A673 (cell line): ENCODE measurements around the gene DNAJC10. TPM values are rescaled to one million over a fixed set of nuclear protein-coding genes. Genes with fewer than 3 reads are reported as not detected.
"Not testable (repeated sequence)": the region's sequence is repeated elsewhere in the genome, so short reads cannot be mapped to it uniquely, and the experiment has no call there.

Source experiments
- BruUV-seq: library from RNA; stranded (reverse); fragments of 400-500 nt; replicated peaks from 2 replicates; lab custom pipeline; 2021; lab: Mats Ljungman, UMichigan
- CTCF ChIA-PET: fragments of 300-600 bp; sonication (Branson Sonifier 250); formaldehyde crosslinking; loops from one replicate; lab custom pipeline; 2022; ENCODE audit warnings: antibody characterized with exemption; lab: Charles Lee
- POLR2A ChIA-PET: fragments of 300-600 bp; sonication (Branson Sonifier 250); formaldehyde crosslinking; loops from one replicate; lab custom pipeline; 2022; ENCODE audit warnings: antibody characterized with exemption; ENCODE audit not compliant: low non-redundant PET; lab: Charles Lee
- DNase-seq: peaks from one replicate; pipeline ENCODE4 v3.0.0-alpha.2; 2015; ENCODE audit warnings: low spot score
- H3K27ac ChIP-seq: fragments of 200-600 bp; sonication (generic); 2 replicates; pipeline ENCODE4 v1.5.1; 2016; ENCODE audit warnings: mixed run types, low read depth, mild to moderate bottlenecking, mixed read lengths, antibody characterized with exemption, low read length; ENCODE audit not compliant: poor library complexity, severe bottlenecking
- H3K27me3 ChIP-seq: fragments of 200-600 bp; sonication (generic); replicated peaks from 2 replicates; pipeline ENCODE4 v1.6.1; 2017; ENCODE audit warnings: mixed run types, low read depth, mild to moderate bottlenecking, mixed read lengths, antibody characterized with exemption, low read length; ENCODE audit not compliant: insufficient read depth, poor library complexity
- H3K36me3 ChIP-seq: fragments of 200-600 bp; sonication (generic); 2 replicates; pipeline ENCODE4 v1.6.1; 2016; ENCODE audit warnings: mixed run types, mild to moderate bottlenecking, mixed read lengths, antibody characterized with exemption, low read length; ENCODE audit not compliant: insufficient read depth, poor library complexity, severe bottlenecking
- H3K4me1 ChIP-seq: fragments of 200-600 bp; sonication (generic); 2 replicates; pipeline ENCODE4 v1.6.1; 2017; ENCODE audit warnings: mixed run types, mild to moderate bottlenecking, mixed read lengths, antibody characterized with exemption, low read length; ENCODE audit not compliant: insufficient read depth, poor library complexity, severe bottlenecking
- H3K4me3 ChIP-seq: fragments of 200-600 bp; sonication (generic); 2 replicates; pipeline ENCODE4 v1.5.1; 2016; ENCODE audit warnings: low read depth, mixed run types, mild to moderate bottlenecking, mixed read lengths, low read length; ENCODE audit not compliant: poor library complexity, severe bottlenecking
- H3K9me3 ChIP-seq: fragments of 200-600 bp; sonication (generic); 2 replicates; pipeline ENCODE4 v1.6.1; 2016; ENCODE audit warnings: mixed run types, low read depth, mild to moderate bottlenecking, mixed read lengths, antibody characterized with exemption, low read length; ENCODE audit not compliant: poor library complexity, severe bottlenecking
- EZH2 ChIP-seq: fragments of 200-600 bp; sonication (generic); IDR thresholded peaks from 2 replicates; pipeline ENCODE4 v1.6.1; 2017; ENCODE audit warnings: borderline replicate concordance, low read depth, mild to moderate bottlenecking, mixed read lengths, antibody characterized with exemption, low read length; ENCODE audit not compliant: poor library complexity, severe bottlenecking
- intact Hi-C: fragments of 100-400 bp; cut with micrococcal nuclease; formaldehyde crosslinking; loops from one replicate; pipeline ENCODE4 v1.10.0; 2022; ENCODE audit not compliant: unreplicated experiment
- total RNA-seq: library from RNA; stranded (reverse); gene quantifications from 2 replicates; pipeline ENCODE4 v1.2.3, GENCODE V29; 2021
- TF ChIP-seq, protein P1 (sequence below): fragments of 300-800, 200-600 bp; sonication (generic); conservative IDR thresholded peaks from 2 replicates; pipeline ENCODE4 v1.5.1; 2017; ENCODE audit warnings: low read depth, mild to moderate bottlenecking, antibody characterized with exemption, low read length, moderate library complexity, mixed read lengths

Gene DNAJC10
- total RNA-seq, 1 experiment from 2014 or later, result 101 TPM

GRCh38 chr2:182782686-182783085 lies 66.6 kb downstream of the DNAJC10 start:
- H3K4me3 ChIP-seq, POLR2A ChIA-PET, DNase-seq, CTCF ChIA-PET, H3K27ac ChIP-seq, H3K9me3 ChIP-seq, BruUV-seq, H3K27me3 ChIP-seq: not testable (repeated sequence)
- Histone ChIP-seq H3K4me1 (peaks cover 13% of the 10 kb centered on the region), H3K36me3 (peaks cover 21% of the 10 kb centered on the region)
- intact Hi-C loops, result loop anchor here (10.0 kb wide), 1 partner anchor 572 kb away; no protein-coding TSS in a partner anchor

DNA sequence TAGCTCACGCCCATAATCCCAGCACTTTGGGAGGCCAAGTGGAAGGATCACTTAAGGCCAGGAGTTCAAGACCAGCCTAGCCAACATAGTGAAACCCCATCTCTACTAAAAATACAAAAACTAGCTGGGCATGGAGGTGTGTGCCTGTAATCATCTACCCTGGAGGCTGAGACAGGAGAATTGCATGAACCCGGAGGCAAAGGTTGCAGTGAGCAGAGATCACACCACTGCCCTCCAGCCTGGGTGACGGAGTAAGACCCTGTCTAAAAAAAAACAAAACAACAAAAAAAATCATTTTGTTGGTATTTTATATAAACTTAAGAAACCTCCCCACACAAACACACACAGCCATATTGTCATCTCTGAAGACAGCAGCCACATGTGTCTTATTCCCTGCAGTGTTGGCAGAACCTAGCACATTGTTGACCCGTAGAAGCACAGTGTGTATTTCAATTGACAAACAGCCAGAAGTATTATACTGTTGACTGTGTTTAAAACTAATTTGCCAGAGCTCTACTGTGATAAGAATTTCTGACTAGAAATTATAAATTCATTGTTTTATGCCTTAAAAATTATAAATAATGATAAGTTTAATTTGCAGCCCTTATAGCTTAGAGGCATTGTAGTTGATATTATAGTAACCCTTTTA lies 68.1 kb downstream of the DNAJC10 start:
- Histone ChIP-seq H3K36me3 (peaks cover 12% of the 10 kb centered on the region), H3K4me1 (peaks cover 13% of the 10 kb centered on the region), H3K27ac (no peak overlapping the region), H3K27me3 (no peaks in the 10 kb centered on the region), H3K4me3 (no peak overlapping the region), H3K9me3 (peaks cover 7% of the 10 kb centered on the region)
- intact Hi-C loops, result loop anchor here (1.0 to 10.0 kb wide), 3 partner anchors 129 to 571 kb away; no protein-coding TSS in a partner anchor
- no peak for DNase-seq
- POLR2A ChIA-PET, result no interaction called here
- no TSS peak for BruUV-seq
- no peak for TF ChIP-seq EZH2
- TF ChIP-seq, protein P1, sequence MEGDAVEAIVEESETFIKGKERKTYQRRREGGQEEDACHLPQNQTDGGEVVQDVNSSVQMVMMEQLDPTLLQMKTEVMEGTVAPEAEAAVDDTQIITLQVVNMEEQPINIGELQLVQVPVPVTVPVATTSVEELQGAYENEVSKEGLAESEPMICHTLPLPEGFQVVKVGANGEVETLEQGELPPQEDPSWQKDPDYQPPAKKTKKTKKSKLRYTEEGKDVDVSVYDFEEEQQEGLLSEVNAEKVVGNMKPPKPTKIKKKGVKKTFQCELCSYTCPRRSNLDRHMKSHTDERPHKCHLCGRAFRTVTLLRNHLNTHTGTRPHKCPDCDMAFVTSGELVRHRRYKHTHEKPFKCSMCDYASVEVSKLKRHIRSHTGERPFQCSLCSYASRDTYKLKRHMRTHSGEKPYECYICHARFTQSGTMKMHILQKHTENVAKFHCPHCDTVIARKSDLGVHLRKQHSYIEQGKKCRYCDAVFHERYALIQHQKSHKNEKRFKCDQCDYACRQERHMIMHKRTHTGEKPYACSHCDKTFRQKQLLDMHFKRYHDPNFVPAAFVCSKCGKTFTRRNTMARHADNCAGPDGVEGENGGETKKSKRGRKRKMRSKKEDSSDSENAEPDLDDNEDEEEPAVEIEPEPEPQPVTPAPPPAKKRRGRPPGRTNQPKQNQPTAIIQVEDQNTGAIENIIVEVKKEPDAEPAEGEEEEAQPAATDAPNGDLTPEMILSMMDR, result no peak
- CTCF ChIA-PET, result interaction anchor here (0.5 to 1.9 kb wide), 4 partner anchors 17 to 196 kb away, joined by 4 to 6 read pairs (median 4); no protein-coding TSS in a partner anchor

DNA sequence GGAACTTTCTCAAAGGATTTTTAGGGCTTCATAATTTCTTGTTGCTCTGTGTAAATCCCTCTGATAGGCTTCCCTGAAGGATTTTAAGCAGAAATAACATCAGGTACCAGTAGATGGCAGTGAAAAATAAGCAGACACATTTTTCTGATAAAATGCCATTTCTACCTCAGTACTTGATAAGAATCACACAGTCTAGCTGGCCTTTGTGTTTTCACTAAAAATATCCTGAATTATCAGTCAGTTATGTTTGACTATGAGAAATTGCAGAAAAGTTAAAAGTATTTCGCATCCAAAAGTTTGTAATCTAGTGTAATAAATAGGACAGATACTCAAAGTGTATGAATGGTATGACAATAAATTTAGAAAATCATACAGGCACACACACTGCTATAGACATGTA lies 68.7 kb downstream of the DNAJC10 start:
- DNase-seq, result peak; percentile 84
- peaks cover 6% of the 10 kb centered on the region for H3K36me3 ChIP-seq
- ChIA-PET POLR2A (no interaction called here), CTCF (interaction anchor here (0.5 to 1.9 kb wide), 4 partner anchors 17 to 1719 kb away, joined by 4 to 6 read pairs (median 5); no protein-coding TSS in a partner anchor)
- TF ChIP-seq, protein P1, result peak; percentile 75
- TF ChIP-seq EZH2, result no peak
- peaks cover 7% of the 10 kb centered on the region for H3K9me3 ChIP-seq
- H3K27ac ChIP-seq, result no peak overlapping the region
- H3K4me3 ChIP-seq, result no peak overlapping the region
- H3K27me3 ChIP-seq, result no peaks in the 10 kb centered on the region
- intact Hi-C loops, result loop anchor here (1.0 to 10.0 kb wide), 4 partner anchors 83 to 570 kb away; partner anchors contain the start of gene FRZB
- H3K4me1 ChIP-seq, result peaks cover 13% of the 10 kb centered on the region
- BruUV-seq, result no TSS peak
